Lung (tissue), 12 donors: ENCODE results near the gene ETV6. TPM values are rescaled to one million over a fixed set of nuclear protein-coding genes. Genes with fewer than 3 reads are reported as not detected.

Experiments
- ATAC-seq: fragments of 200-7000 bp; cut with Tn5 transposase; one replicate; pipeline ENCODE4 v1.9.1; 2020; ENCODE audit warnings: moderate number of reproducible peaks; ENCODE audit not compliant: insufficient read depth, low FRiP score
- DNase-seq, 3 donors: peaks; one replicate each; pipeline ENCODE4 v3.0.0-alpha.2; 2013 to 2017
- H3K27ac ChIP-seq, 2 donors: one replicate each; pipeline ENCODE4 v1.5.1; 2013; ENCODE audit warnings: mild to moderate bottlenecking in 2 of 2, moderate library complexity in 2 of 2, control low read depth in 1 of 2, inconsistent platforms in 1 of 2, low read depth in 1 of 2, low read length in 1 of 2
- H3K27me3 ChIP-seq, 3 donors: one replicate each; pipeline ENCODE4 v1.5.1; 2013; ENCODE audit warnings: low read length in 2 of 3; ENCODE audit not compliant: control insufficient read depth in 3 of 3, insufficient read depth in 3 of 3
- H3K36me3 ChIP-seq, 4 donors: one replicate each; pipeline ENCODE4 v1.5.1; 2013; ENCODE audit warnings: low read length in 4 of 4, mild to moderate bottlenecking in 1 of 4, moderate library complexity in 1 of 4; ENCODE audit not compliant: control insufficient read depth in 4 of 4, insufficient read depth in 4 of 4
- H3K4me1 ChIP-seq, 5 donors: one replicate each; pipeline ENCODE4 v1.5.1; 2013; ENCODE audit warnings: low read length in 5 of 5, mild to moderate bottlenecking in 2 of 5, moderate library complexity in 1 of 5; ENCODE audit not compliant: control insufficient read depth in 5 of 5, insufficient read depth in 5 of 5
- H3K4me3 ChIP-seq: one replicate; pipeline ENCODE4 v1.5.1; 2013; ENCODE audit warnings: mild to moderate bottlenecking, control low read depth, moderate library complexity
- H3K9ac ChIP-seq, 2 donors: one replicate each; pipeline ENCODE4 v1.5.1; 2013; ENCODE audit warnings: low read length in 2 of 2, control low read depth in 1 of 2; ENCODE audit not compliant: insufficient read depth in 1 of 2
- H3K9me3 ChIP-seq, 4 donors: one replicate each; pipeline ENCODE4 v1.5.1; 2013; ENCODE audit warnings: low read length in 3 of 4, mild to moderate bottlenecking in 1 of 4, moderate library complexity in 1 of 4; ENCODE audit not compliant: control insufficient read depth in 4 of 4, insufficient read depth in 3 of 4
- CTCF ChIP-seq: IDR thresholded peaks from 2 replicates; pipeline ENCODE4 v1.5.1; 2012; ENCODE audit warnings: mild to moderate bottlenecking; ENCODE audit errors: control extremely low read depth, extremely low read depth
- WGBS, 2 donors: extraction: QIAGEN DNeasy Blood & Tissue Kit; methylation state at CpG; one replicate each; pipeline ENCODE4 v1.1.7; 2013; 5-methylcytosine and 5-hydroxymethylcytosine counted together
- polyA plus RNA-seq, 2 donors: library from polyadenylated mRNA; stranded (reverse); fragments of 200-250 nt; gene quantifications; one replicate each; pipeline ENCODE4 v1.2.1, GENCODE V29; 2013
- total RNA-seq, 2 donors: library from RNA; depleted of rRNA in 1 of 2; stranded (reverse); fragments of >200 nt in 1 of 2; gene quantifications; one replicate each; pipeline ENCODE4 v1.2.1, GENCODE V29; 2014 to 2021
- donor health status: control.
- donor health status: control.
- donor health status: Bipolar disorder and iron deficiency.
- donor health status: healthy.
- donor health status: DM: yes; HTN: yes; CAD: no.

Gene ETV6
- total and polyA plus RNA-seq, 4 donors = 8.6 to 45.7 (median 13.6) TPM

- no peak for TF ChIP-seq CTCF
- H3K36me3 ChIP-seq = peaks cover 4 to 23% (median 20%) of the 10 kb centered on the region in 4 donors
- no peaks in the 10 kb centered on the region for H3K27me3 ChIP-seq
- H3K9me3 ChIP-seq = no peaks in the 10 kb centered on the region
- WGBS, 2 donors = 37 to 61% methylated on average over 4 of the region's 4 CpGs
- no peak overlapping the region for H3K9ac ChIP-seq
- ATAC-seq (no peak), DNase-seq (no peak)
- peaks cover 0 to 14% (median 0%) of the 10 kb centered on the region in 5 donors for H3K4me1 ChIP-seq
- H3K27ac ChIP-seq = peak overlapping the region in 1 of 2 donors; percentile 23
- H3K4me3 ChIP-seq = no peak overlapping the region
Observed at GRCh38 chr12:11855983-11856374, 206.5 kb downstream of the ETV6 start.

- Histone ChIP-seq H3K27me3 (no peaks in the 10 kb centered on the region), H3K9me3 (no peaks in the 10 kb centered on the region), H3K4me3 (no peak overlapping the region), H3K9ac (no peak overlapping the region), H3K36me3 (peaks cover 4 to 23% (median 20%) of the 10 kb centered on the region in 4 donors), H3K27ac (no peak overlapping the region), H3K4me1 (peaks cover 0 to 23% (median 5%) of the 10 kb centered on the region in 5 donors)
- DNase-seq (no peak), ATAC-seq (peak; percentile 39)
- TF ChIP-seq CTCF = no peak
- WGBS, 2 donors = 38 to 66% methylated on average over 7 of the region's 7 CpGs
Observed at GRCh38 chr12:11856971-11857370, 207.5 kb downstream of the ETV6 start.

GRCh38 chr12:11859705-11860425 is 210.4 kb downstream of the ETV6 start:
- no peak for DNase-seq
- H3K4me1 ChIP-seq = peaks cover 0 to 41% (median 16%) of the 10 kb centered on the region in 5 donors

More at GRCh38 chr12:11859705-11860425, 210.4 kb downstream of the ETV6 start:
- WGBS, 2 donors = 88 to 92% methylated on average over 17 of the region's 17 CpGs
- no peak overlapping the region for H3K9ac ChIP-seq
- no peaks in the 10 kb centered on the region for H3K27me3 ChIP-seq
- H3K27ac ChIP-seq = no peak overlapping the region
- no peak for ATAC-seq
- peaks cover 0 to 16% (median 7%) of the 10 kb centered on the region in 4 donors for H3K36me3 ChIP-seq
- no peak for TF ChIP-seq CTCF
- H3K9me3 ChIP-seq = no peaks in the 10 kb centered on the region
- H3K4me3 ChIP-seq = no peak overlapping the region
